Osteocyte (in vitro differentiated cells): ENCODE data around the gene POLDIP2. TPM values are rescaled to one million over a fixed set of nuclear protein-coding genes. Genes with fewer than 3 reads are reported as not detected.

Experiments used
- DNase-seq: peaks from one replicate; pipeline ENCODE4 v3.0.0; 2021; ENCODE audit warnings: mixed read lengths; ENCODE audit not compliant: unreplicated experiment; ENCODE audit errors: extremely low spot score
- H3K27ac Mint-ChIP-seq: one replicate; pipeline ENCODE4 v1.8.0; 2021; ENCODE audit warnings: mild to moderate bottlenecking, mixed read lengths; ENCODE audit not compliant: unreplicated experiment
- H3K27me3 Mint-ChIP-seq: one replicate; pipeline ENCODE4 v1.8.0; 2021; ENCODE audit warnings: mixed read lengths; ENCODE audit not compliant: unreplicated experiment
- H3K36me3 Mint-ChIP-seq: one replicate; pipeline ENCODE4 v1.8.0; 2021; ENCODE audit warnings: mixed read lengths; ENCODE audit not compliant: unreplicated experiment
- H3K4me1 Mint-ChIP-seq: one replicate; pipeline ENCODE4 v1.8.0; 2021; ENCODE audit warnings: mixed read lengths; ENCODE audit not compliant: unreplicated experiment
- H3K4me3 Mint-ChIP-seq: one replicate; pipeline ENCODE4 v1.8.0; 2021; ENCODE audit warnings: mild to moderate bottlenecking, moderate library complexity, mixed read lengths; ENCODE audit not compliant: unreplicated experiment
- H3K9me3 Mint-ChIP-seq: one replicate; pipeline ENCODE4 v1.8.0; 2021; ENCODE audit warnings: mixed read lengths; ENCODE audit not compliant: unreplicated experiment
- total RNA-seq: library from RNA; stranded (reverse); gene quantifications from 2 replicates; pipeline ENCODE4 v1.2.1, GENCODE V29; 2021
- TF ChIP-seq, protein P1 (sequence below): fragments of 200-600 bp; sonication (generic); IDR thresholded peaks from 2 replicates; pipeline ENCODE4 v1.5.0; 2021; ENCODE audit warnings: antibody characterized with exemption, mild to moderate bottlenecking, moderate library complexity

Gene POLDIP2
- total RNA-seq, 1 donor from 2014 or later: 79.8 TPM

DNA sequence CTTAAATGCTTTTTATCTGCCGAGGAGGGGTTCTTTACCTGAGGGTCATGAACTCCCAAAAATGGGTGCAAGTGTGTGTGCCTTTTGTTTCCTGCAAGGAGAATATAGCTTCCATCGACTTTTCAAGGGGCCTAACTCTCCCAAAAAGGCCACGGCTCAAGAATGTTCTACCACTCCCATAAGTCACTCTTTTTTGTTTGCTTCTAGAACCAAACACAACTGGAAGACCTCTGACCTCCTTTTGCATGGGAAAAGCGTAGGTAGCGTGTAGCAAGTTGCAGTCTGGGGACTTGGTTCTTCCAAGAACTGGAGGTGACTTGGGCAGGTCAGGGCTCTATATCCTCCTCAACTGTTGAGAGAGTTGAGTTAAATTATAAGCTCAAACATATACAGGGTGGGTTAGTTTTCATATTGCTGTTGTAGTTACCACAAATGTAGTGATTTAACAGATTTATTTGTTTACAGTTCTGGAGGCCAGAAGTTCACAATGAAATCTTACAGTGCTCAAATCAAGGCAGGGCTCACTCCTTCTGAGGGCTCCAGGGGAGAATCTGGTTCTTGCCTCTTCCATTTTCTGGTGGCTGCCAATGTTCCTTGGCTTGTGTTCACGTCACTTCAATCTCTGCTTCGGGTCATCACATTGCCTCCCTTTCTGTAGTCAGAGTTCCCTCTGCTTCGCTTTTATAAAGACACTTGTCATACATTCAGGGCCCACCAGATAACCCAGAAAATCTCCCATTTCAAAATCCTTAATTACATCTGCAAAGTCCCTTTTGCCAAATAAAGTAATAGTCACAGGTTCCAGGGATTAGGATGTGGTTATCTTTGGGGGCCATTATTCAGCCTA is 36.9 kb downstream of the POLDIP2 start:
- TF ChIP-seq, protein P1, sequence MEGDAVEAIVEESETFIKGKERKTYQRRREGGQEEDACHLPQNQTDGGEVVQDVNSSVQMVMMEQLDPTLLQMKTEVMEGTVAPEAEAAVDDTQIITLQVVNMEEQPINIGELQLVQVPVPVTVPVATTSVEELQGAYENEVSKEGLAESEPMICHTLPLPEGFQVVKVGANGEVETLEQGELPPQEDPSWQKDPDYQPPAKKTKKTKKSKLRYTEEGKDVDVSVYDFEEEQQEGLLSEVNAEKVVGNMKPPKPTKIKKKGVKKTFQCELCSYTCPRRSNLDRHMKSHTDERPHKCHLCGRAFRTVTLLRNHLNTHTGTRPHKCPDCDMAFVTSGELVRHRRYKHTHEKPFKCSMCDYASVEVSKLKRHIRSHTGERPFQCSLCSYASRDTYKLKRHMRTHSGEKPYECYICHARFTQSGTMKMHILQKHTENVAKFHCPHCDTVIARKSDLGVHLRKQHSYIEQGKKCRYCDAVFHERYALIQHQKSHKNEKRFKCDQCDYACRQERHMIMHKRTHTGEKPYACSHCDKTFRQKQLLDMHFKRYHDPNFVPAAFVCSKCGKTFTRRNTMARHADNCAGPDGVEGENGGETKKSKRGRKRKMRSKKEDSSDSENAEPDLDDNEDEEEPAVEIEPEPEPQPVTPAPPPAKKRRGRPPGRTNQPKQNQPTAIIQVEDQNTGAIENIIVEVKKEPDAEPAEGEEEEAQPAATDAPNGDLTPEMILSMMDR: no peak
- no peak for DNase-seq
- no peaks in the 10 kb centered on the region for H3K9me3 Mint-ChIP-seq
- no peaks in the 10 kb centered on the region for H3K36me3 Mint-ChIP-seq
- H3K27me3 Mint-ChIP-seq: no peaks in the 10 kb centered on the region
- H3K27ac Mint-ChIP-seq: peak overlapping the region; percentile 81
- H3K4me3 Mint-ChIP-seq: peak overlapping the region; percentile 90
- peaks cover 56% of the 10 kb centered on the region for H3K4me1 Mint-ChIP-seq

DNA sequence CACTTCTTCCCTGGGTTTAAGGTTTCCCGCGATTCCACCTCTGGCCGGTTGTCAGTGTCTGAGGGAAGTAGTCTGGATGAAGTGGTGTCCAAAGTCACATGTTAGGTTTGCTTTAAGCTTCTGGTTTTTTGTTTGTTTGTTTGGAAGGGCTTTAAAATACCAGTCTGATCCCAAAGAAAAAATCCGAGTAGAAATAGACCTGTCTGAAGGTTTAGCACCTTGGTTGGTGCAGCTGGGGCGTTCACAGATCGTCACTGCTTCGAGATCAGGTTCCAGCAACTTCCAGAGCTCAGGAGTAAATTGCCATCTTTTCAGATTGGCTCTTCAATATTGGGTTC is 37.8 kb downstream of the POLDIP2 start:
- Mint-ChIP-seq H3K9me3 (no peaks in the 10 kb centered on the region), H3K27ac (peak overlapping the region; percentile 81), H3K4me3 (peak overlapping the region; percentile 90), H3K36me3 (no peaks in the 10 kb centered on the region), H3K27me3 (no peaks in the 10 kb centered on the region), H3K4me1 (peaks cover 48% of the 10 kb centered on the region)
- no peak for DNase-seq
- TF ChIP-seq, protein P1: no peak

DNA sequence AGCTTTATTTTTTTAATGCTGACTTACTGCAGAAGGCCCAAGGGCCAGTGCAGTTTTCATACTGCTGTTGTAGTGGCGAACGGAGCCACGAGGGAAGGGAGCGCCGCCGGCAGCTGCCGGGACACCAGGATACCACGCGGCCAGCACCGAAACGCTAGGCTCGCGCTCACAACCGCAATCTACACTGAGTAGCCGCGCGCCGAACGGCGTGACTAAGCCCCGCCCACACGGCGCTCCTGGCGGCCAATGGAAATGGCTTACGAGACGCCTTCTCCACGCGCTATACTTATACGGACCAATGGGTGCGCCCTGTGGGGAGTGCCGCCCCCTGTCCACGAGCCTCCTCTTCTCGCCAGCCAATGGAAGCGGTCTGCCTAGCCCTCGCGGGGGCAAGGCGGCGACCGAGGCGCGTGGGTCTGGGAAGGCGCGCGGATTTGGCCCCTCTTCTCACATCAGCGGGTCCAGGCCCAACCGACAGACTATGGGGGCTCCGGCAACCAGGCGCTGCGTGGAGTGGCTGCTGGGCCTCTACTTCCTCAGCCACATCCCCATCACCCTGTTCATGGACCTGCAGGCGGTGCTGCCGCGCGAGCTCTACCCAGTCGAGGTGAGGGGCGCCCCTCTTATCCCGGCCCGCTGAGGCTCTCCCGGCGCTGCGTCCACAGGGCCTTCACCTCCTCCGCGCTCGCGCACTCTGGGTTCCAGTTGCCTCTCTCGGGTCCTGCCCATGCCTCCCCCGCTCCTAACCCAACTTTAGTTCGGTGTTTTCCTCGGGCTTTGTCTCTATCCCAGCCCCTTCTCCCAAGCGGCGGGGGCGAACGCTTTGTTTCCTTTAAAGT is 38.3 kb downstream of the POLDIP2 start, which contains the start of gene TMEM97:
Gene TMEM97, plus strand, starts transcription at position 442 of the 839 bp plus-strand sequence. Its CDS starts 40 bp downstream, at position 482.
- H3K36me3 Mint-ChIP-seq: no peaks in the 10 kb centered on the region
- no peaks in the 10 kb centered on the region for H3K27me3 Mint-ChIP-seq
- TF ChIP-seq, protein P1: peak; percentile 28
- DNase-seq: peak; percentile 98
- peak within 1 kb of the TSS; percentile 90 for H3K4me3 Mint-ChIP-seq
- H3K27ac Mint-ChIP-seq: peak within 1 kb of the TSS; percentile 81
- peaks cover 45% of the 10 kb centered on the region for H3K4me1 Mint-ChIP-seq
- H3K9me3 Mint-ChIP-seq: no peaks in the 10 kb centered on the region

DNA sequence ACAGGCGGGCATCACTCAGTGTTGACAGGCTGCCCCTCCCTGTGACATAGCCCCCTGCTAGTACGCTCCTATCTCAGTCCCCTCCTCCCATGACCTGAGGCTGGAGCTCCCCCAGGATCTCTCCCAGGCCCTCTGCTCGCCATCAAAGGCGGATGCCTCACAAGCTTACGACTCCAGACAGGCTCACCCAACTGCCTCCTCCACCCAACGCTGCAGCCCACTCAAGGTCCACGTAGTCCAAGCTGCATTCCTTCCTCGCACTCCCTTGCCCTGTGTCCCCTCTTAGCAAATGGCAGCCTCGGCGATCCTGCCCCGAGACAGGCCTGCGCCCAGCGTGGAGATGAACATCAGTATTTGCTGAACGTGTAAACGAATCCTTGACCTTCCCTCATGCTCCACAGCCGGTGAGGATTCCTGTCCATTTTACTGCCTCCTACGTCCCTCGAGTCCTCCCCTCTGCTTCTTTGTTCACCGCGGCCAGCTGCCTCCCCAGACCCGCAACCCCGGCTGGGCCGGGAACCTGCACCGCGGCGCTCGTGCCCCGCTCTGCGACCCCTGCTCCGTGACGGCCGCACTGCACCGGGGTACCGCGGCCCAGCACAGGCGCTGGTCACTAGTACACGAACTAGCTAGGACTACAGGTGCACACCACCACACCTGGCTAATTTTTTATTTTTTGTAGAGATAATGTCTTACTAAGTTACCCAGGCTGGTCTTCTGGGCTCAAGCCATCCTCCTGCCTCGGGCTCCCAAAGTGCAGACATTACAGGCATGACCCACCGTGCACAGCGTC is 39.2 kb downstream of the POLDIP2 start:
- no peak for DNase-seq
- TF ChIP-seq, protein P1: no peak
- Mint-ChIP-seq H3K4me3 (peak overlapping the region; percentile 90), H3K9me3 (no peaks in the 10 kb centered on the region), H3K27ac (peak overlapping the region; percentile 81), H3K4me1 (peaks cover 45% of the 10 kb centered on the region), H3K27me3 (no peaks in the 10 kb centered on the region), H3K36me3 (no peaks in the 10 kb centered on the region)
